Aorta (tissue), 5 donors: Measurements from ENCODE around the gene COL5A2. TPM values are rescaled to one million over a fixed set of nuclear protein-coding genes. Genes with fewer than 3 reads are reported as not detected.

Experiments used
- ATAC-seq: fragments of 200-7000 bp; cut with Tn5 transposase; one replicate; pipeline ENCODE4 v1.9.1; 2022; ENCODE audit warnings: moderate library complexity; ENCODE audit not compliant: low FRiP score
- DNase-seq, 2 donors: peaks; one replicate each; pipeline ENCODE4 v3.0.0-alpha.2; 2020
- H3K27ac ChIP-seq, 2 donors: one replicate each; pipeline ENCODE4 v1.5.1; 2013; ENCODE audit warnings: low read length in 2 of 2, mild to moderate bottlenecking in 2 of 2, moderate library complexity in 2 of 2, control low read depth in 1 of 2, inconsistent platforms in 1 of 2, low read depth in 1 of 2
- H3K27me3 ChIP-seq, 2 donors: one replicate each; pipeline ENCODE4 v1.6.1; 2013; ENCODE audit warnings: control low read depth in 1 of 2, low read length in 1 of 2, mild to moderate bottlenecking in 1 of 2, moderate library complexity in 1 of 2; ENCODE audit not compliant: insufficient read depth in 2 of 2, control insufficient read depth in 1 of 2
- H3K36me3 ChIP-seq, 2 donors: one replicate each; pipeline ENCODE4 v1.6.1; 2013; ENCODE audit warnings: control low read depth in 1 of 2, low read length in 1 of 2, mild to moderate bottlenecking in 1 of 2; ENCODE audit not compliant: insufficient read depth in 2 of 2, control insufficient read depth in 1 of 2
- H3K4me1 ChIP-seq, 2 donors: one replicate each; pipeline ENCODE4 v1.6.1; 2013; ENCODE audit warnings: low read length in 2 of 2, control low read depth in 1 of 2, mild to moderate bottlenecking in 1 of 2, moderate library complexity in 1 of 2; ENCODE audit not compliant: insufficient read depth in 2 of 2, control insufficient read depth in 1 of 2
- H3K4me3 ChIP-seq, 2 donors: one replicate each; pipeline ENCODE4 v1.5.1; 2013; ENCODE audit warnings: low read length in 2 of 2, control low read depth in 1 of 2, mild to moderate bottlenecking in 1 of 2
- H3K9me3 ChIP-seq: one replicate; pipeline ENCODE4 v1.6.1; 2013; ENCODE audit warnings: mild to moderate bottlenecking, low read length; ENCODE audit not compliant: control insufficient read depth
- WGBS, 2 donors: extraction: QIAGEN DNeasy Blood & Tissue Kit; methylation state at CpG; one replicate each; pipeline ENCODE4 v1.1.7; 2013; 5-methylcytosine and 5-hydroxymethylcytosine counted together
- intact Hi-C, 2 donors: fragments of 100-400 bp; cut with DNase I; formaldehyde crosslinking; loops; one replicate each; pipeline versions ENCODE4 v1.14.2 to v1.15.0; 2022
- polyA plus RNA-seq, 2 donors: library from polyadenylated mRNA; stranded (reverse); fragments of 200-250 nt; gene quantifications; one replicate each; pipeline ENCODE4 v1.2.3, GENCODE V29; 2013
- total RNA-seq, 2 donors: library from RNA; stranded (reverse); fragmentation: NEBNext Ultra II Directional; extraction: Animal tissue kit (Norgen Biotek cat#: 25700); gene quantifications; one replicate each; pipeline ENCODE4 v1.2.1, GENCODE V29; 2021
- donor health status: healthy with polysubstance abuse.
- donor health status: Bipolar disorder and iron deficiency.
- donor health status: DM: no; HTN: no; CAD: no.
- donor health status: DM: no; HTN: no; CAD: no.
- donor health status: DM: yes; HTN: yes; CAD: no.

The COL5A2 gene
- total and polyA plus RNA-seq, 4 donors = 13.3 to 131 (median 97.9) TPM

DNA sequence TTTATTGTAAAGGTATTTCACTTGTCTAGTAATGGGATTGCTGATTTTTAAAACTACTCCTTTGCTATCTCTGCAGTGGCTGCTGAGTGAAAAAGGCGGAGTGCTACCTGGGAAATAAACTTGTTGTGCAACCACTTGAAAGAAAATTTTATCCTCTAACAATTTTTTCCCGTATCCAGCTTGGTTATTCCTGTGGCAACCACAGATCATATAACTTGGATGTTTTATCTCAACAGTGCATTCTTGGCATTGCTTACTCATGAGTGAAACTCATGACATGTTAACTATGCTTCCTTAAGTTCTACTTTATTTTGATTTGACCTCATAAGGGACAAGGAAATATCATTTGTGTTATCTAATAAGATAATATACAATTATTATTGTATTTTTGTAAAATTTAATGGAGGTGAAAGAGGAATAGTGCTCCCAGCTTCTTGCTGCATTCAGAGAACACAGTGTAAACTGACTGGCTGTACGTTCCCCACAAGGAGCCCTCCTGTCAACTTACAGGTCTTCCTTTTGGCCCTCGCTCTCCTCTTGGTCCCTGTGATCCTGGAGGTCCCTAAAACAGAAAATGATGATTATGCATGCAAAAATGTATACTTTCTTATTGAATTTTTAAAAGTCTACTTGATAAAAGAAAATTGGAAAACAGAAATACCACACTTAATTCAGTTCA lies 82.7 kb downstream of the COL5A2 start:
- intact Hi-C loops = loop anchor here in 1 of 2 donors (1.0 kb wide), 1 partner anchor 315 kb away; no protein-coding TSS in a partner anchor
- WGBS, 2 donors = 43 to 61% methylated on average over 4 of the region's 4 CpGs
- Histone ChIP-seq H3K27ac (no peak overlapping the region), H3K4me1 (peaks cover 0 to 1% of the 10 kb centered on the region in 2 donors), H3K36me3 (no peaks in the 10 kb centered on the region), H3K9me3 (no peaks in the 10 kb centered on the region), H3K27me3 (no peaks in the 10 kb centered on the region), H3K4me3 (no peak overlapping the region)
- DNase-seq = no peak
- ATAC-seq = no peak

- intact Hi-C loops = loop anchor here in 1 of 2 donors (2.0 kb wide), 1 partner anchor 194 kb away; no protein-coding TSS in a partner anchor
- no peaks in the 10 kb centered on the region for H3K36me3 ChIP-seq
- no peaks in the 10 kb centered on the region for H3K27me3 ChIP-seq
- no peak overlapping the region for H3K4me3 ChIP-seq
- WGBS, 2 donors = 54 to 61% methylated on average over 3 of the region's 3 CpGs
- DNase-seq (no peak), ATAC-seq (no peak)
- no peaks in the 10 kb centered on the region for H3K9me3 ChIP-seq
- peak overlapping the region in 1 of 2 donors; percentile 57 for H3K27ac ChIP-seq
- peaks cover 0 to 1% of the 10 kb centered on the region in 2 donors for H3K4me1 ChIP-seq
Observed at GRCh38 chr2:189095101-189095500, 84.5 kb downstream of the COL5A2 start.

DNA sequence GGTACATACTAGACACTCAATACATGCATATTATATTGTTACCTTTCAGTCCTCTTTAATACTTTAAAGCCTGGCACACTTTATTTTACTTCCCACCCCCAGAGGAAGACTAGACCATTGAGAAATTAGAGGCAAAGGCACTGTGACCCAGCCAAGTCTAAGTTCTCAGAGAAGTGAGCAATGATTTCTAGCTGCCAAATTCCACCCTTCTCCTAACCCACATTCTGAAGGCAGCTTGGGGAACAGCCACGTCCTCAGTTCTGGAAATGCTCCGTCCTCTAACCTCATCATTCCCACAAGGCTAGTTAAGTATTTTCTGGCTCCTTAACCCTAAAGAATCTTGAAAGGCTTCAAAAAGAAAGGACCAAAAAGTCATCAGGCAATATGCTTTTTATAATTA lies 86.6 kb downstream of the COL5A2 start:
- ATAC-seq (peak; percentile 78), DNase-seq (peak; percentile 51 to 75)
- Histone ChIP-seq H3K27me3 (no peaks in the 10 kb centered on the region), H3K4me1 (peaks cover 0 to 1% of the 10 kb centered on the region in 2 donors), H3K9me3 (no peaks in the 10 kb centered on the region), H3K4me3 (no peak overlapping the region), H3K36me3 (no peaks in the 10 kb centered on the region), H3K27ac (peak overlapping the region in 1 of 2 donors; percentile 51)
- intact Hi-C loops = loop anchor here (1.0 to 5.0 kb wide), 4 partner anchors 194 to 319 kb away; no protein-coding TSS in a partner anchor
- 3 to 12% methylated on average over 2 of the region's 2 CpGs for WGBS, 2 donors

- intact Hi-C loops = loop anchor here (5.0 kb wide), 2 partner anchors 196 to 321 kb away; no protein-coding TSS in a partner anchor
- H3K9me3 ChIP-seq = no peaks in the 10 kb centered on the region
- peaks cover 0 to 1% of the 10 kb centered on the region in 2 donors for H3K4me1 ChIP-seq
- 55 to 60% methylated on average over 1 of the region's 1 CpG for WGBS, 2 donors
- ATAC-seq (no peak), DNase-seq (no peak)
- H3K27me3 ChIP-seq = no peaks in the 10 kb centered on the region
- H3K36me3 ChIP-seq = no peaks in the 10 kb centered on the region
- no peak overlapping the region for H3K4me3 ChIP-seq
- H3K27ac ChIP-seq = no peak overlapping the region
Observed at GRCh38 chr2:189091253-189091652, 88.3 kb downstream of the COL5A2 start.

- intact Hi-C loops = no loop called here
- H3K4me3 ChIP-seq = no peak overlapping the region
- WGBS, 2 donors = 17 to 33% methylated on average over 3 of the region's 3 CpGs
- no peaks in the 10 kb centered on the region for H3K27me3 ChIP-seq
- no peaks in the 10 kb centered on the region for H3K36me3 ChIP-seq
- H3K4me1 ChIP-seq = peaks cover 0 to 1% of the 10 kb centered on the region in 2 donors
- ATAC-seq = no peak
- DNase-seq = no peak
- no peaks in the 10 kb centered on the region for H3K9me3 ChIP-seq
- H3K27ac ChIP-seq = no peak overlapping the region
Observed at GRCh38 chr2:189088591-189089205, 90.9 kb downstream of the COL5A2 start.

GRCh38 chr2:189086710-189087109 lies 92.9 kb downstream of the COL5A2 start:
- intact Hi-C loops = no loop called here
- no peaks in the 10 kb centered on the region for H3K9me3 ChIP-seq
- no peaks in the 10 kb centered on the region for H3K27me3 ChIP-seq
- no peak overlapping the region for H3K27ac ChIP-seq
- WGBS, 2 donors = 40 to 43% methylated on average over 2 of the region's 2 CpGs
- ATAC-seq (no peak), DNase-seq (no peak)
- no peaks in the 10 kb centered on the region for H3K36me3 ChIP-seq
- no peaks in the 10 kb centered on the region for H3K4me1 ChIP-seq
- H3K4me3 ChIP-seq = no peak overlapping the region

DNA sequence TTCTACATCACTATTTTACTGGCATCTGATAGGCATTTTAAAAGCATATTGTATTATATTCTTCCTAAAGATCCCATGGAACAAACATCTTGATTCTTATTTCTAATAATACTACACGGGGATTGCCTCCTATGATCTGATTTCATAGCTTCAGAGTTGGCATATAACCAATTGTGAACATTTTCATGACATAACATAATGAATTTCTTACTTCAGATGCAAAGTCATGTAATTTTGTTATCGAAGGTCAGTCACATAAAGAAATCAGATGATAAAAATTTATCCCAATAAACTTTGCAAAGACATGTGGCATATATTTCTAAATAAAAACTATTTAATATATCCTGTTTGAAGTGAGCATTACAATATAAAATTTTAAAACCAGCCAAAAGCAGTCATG lies 93.3 kb downstream of the COL5A2 start:
- ATAC-seq (no peak), DNase-seq (no peak)
- no peak overlapping the region for H3K27ac ChIP-seq
- WGBS, 2 donors = 58 to 76% methylated on average over 2 of the region's 2 CpGs
- no peaks in the 10 kb centered on the region for H3K36me3 ChIP-seq
- no peaks in the 10 kb centered on the region for H3K27me3 ChIP-seq
- H3K4me1 ChIP-seq = no peaks in the 10 kb centered on the region
- no peak overlapping the region for H3K4me3 ChIP-seq
- intact Hi-C loops = no loop called here
- H3K9me3 ChIP-seq = no peaks in the 10 kb centered on the region

- Histone ChIP-seq H3K36me3 (no peaks in the 10 kb centered on the region), H3K27ac (no peak overlapping the region), H3K4me3 (no peak overlapping the region), H3K27me3 (no peaks in the 10 kb centered on the region), H3K9me3 (no peaks in the 10 kb centered on the region), H3K4me1 (no peaks in the 10 kb centered on the region)
- intact Hi-C loops = no loop called here
- ATAC-seq (no peak), DNase-seq (no peak)
- 91 to 93% methylated on average over 3 of the region's 3 CpGs for WGBS, 2 donors
Observed at GRCh38 chr2:189083606-189084005, 96.0 kb downstream of the COL5A2 start.

DNA sequence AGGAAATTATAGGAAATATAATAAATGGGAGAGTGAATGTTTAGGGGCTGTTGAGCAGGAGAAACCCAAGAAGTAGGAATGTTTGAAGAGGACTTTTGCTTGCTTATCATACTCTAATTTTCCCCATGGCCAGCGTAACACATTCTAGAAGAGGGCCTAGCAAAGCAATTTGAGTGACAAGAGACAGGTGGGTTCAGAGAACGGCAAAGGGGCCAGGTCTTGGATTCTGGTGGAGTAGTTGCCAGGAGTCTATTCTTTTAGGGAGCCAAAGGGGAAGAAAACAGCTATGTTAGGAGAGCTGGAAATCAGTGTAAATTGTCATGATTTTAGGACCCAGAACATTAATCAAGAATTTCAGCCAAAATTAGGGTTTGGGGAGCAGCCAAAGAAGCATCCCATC lies 96.5 kb downstream of the COL5A2 start:
- Histone ChIP-seq H3K4me3 (no peak overlapping the region), H3K27ac (no peak overlapping the region), H3K9me3 (no peaks in the 10 kb centered on the region), H3K27me3 (no peaks in the 10 kb centered on the region), H3K36me3 (no peaks in the 10 kb centered on the region), H3K4me1 (no peaks in the 10 kb centered on the region)
- DNase-seq (no peak), ATAC-seq (no peak)
- intact Hi-C loops = no loop called here
- WGBS, 2 donors = 71 to 94% methylated on average over 2 of the region's 2 CpGs
